HG02678 (cell line): Measurements from ENCODE around the gene DDX56.
"Not testable (repeated sequence)": the region's sequence is repeated elsewhere in the genome, so short reads cannot be mapped to it uniquely, and the experiment has no call there.

ENCODE experiments used
- ATAC-seq: cut with Tn5 transposase; IDR thresholded peaks from one replicate; pipeline ENCODE4 v1.9.1; 2021; ENCODE audit warnings: mild to moderate bottlenecking, moderate library complexity; ENCODE audit not compliant: unreplicated experiment

DDX56 gene

DNA sequence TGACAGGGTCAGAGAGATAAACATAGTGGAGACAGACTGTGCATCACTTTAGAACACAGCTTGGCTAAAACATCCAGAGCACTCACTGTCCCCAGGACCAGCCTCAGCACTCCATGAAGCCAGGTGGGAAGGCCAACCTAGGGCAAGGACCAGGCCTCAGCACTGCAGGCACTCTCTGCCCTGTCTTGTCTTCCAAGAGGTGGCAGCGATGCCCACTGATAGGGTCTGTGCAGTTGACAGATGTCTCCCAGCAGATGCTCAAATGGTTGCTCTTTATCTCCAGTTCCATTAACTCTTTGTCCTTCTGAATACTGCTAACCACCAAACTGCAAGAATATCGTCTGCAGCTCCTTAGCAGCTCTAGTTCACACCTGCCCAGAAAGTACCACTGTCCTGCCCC lies 9.1 kb downstream of the DDX56 start:
- ATAC-seq = no peak

DNA sequence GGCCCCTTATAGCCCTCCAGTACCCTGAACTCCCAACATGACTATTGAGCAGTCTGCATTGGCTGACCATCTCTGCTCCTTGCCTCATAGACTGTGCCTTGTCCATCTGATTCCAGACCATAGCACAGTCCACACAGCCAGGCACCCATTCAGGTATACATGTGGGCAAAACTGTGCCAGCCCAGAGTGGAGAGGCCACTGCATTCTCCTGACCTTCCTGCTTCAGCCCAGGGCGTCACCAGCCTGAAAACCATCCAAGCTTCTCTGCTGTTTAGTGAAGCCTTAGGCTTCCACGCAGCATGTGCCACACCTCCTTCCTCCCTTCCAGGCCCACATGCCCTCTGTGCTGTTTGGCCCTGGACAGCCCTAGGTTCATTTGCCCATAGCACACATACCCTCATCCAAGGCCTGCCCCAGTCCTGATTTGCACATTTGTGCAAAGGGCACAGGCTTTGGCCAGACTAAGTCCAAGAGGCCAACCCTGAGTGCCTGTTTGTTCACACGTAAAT lies 10.5 kb downstream of the DDX56 start:
- ATAC-seq = no peak

DNA sequence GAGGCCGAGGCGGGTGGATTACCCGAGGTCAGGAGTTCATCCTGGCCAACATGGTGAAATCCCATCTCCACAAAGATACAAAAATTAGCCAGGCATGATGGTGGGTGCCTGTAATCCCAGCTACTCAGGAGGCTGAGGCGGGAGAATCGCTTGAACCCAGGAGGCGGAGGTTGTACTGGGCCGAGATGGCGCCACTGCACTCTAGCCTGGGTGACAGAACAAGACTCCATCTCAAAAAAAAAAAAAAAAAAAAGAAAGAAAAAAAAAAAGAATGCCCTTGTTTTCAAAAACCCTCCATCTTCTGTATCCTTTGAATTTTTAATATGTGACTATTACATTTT lies 11.1 kb downstream of the DDX56 start:
- ATAC-seq = not testable (repeated sequence)

DNA sequence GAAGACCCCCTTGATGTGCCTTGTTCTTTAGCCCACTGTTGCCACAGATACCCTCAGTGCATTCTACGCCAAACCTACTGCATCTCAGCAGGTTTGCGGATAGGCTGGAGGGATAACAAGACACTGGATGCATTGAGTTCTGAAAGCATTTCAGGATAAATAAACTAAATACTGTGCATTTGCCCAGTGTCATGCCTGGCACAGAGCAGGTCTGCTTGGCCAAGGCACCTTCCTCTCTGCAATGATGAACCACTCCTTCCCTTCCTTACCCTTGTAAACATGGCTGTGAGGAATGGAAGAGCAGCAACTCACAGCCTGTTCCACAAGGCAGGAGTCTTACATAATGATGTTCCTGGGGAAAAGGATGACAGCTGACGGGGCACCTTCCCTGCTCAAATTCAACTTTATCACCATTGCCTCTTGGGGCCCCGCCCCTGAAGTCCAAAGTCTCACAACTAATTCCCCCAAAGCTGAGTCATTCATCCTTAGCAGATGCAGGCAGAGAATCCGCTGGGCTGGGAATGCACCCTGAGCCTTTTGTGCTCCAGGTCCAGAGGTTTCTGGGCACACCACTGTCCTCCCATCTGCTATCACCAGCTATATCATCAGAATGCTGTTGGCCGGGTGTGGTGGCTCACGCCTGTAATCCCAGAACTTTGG lies 11.6 kb downstream of the DDX56 start:
- no peak for ATAC-seq

DNA sequence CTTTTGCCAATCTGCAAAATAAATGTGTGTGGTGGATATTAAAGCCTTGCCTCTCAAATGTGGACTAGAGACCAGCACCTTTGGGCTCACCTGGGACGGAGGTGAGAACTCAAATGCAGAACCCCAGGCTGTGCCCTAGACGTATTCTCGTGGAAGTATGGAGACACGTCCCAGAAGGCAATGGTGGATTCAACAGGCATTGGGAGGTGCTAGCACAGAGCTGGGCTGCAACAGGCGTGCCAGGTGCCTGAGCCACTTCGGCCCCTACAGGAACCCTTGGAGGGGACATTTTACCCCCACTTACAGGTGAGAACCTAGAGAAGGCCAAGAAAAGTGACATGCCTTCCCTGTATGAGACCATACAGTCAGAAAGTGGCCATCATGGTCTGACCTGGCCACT lies 12.2 kb downstream of the DDX56 start:
- no peak for ATAC-seq

DNA sequence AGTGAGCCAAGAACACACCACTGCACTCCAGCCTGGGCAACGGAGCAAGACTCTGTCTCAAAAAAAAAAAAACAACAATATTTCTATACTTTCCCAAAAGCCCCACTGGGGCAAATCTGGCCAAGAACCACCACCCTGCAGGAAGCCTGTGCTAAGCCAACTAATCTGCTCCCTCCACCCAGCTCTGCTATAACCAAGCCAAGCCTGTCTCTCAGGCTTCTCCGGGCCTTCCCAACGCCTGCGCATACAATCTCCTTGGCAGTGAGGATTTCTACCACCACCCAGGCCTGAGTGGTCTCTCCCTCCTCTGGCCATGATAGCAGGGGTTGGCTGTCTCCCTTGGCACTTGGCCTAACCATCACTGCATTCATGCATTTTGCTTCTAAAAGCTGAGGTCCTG lies 14.2 kb downstream of the DDX56 start:
- no peak for ATAC-seq

DNA sequence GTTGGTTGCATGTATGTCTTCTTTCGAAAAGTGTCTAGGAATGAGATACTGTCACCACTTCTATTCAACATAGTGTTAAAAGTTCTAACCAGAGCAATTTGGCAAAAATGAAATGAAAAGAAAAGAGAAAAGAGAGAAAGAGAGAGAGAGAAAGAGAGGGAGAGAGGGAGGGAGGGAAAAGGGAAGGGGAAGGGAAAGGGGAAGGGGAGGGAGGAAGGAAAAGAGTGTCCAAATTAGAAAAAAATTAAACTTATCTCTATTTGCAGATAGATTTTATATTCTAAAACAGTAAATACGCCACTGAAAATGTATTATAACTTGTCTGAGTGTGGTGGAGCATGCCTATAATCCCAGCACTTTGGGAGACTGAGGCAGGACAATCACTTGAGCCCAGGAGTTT lies 16.2 kb downstream of the DDX56 start:
- ATAC-seq = no peak

DNA sequence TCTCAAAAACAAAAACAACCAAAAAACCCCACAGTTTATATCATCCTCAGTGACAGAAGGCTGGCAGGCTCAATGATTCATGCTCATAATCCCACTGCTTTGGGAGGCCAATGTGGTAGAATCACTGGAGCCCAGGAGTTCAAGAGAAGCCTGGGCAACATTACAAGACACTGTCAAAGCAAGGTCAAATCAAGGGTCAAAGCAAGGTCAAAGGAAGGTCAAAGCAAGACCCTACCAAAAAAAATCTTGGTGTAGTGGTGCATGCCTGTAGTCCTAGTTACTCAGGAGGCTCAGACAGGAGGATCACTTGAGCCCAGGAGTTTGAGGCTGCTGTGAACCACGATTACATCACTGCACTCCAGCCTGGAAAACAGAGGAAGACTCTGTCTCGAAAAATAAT lies 18.4 kb downstream of the DDX56 start:
- no peak for ATAC-seq

DNA sequence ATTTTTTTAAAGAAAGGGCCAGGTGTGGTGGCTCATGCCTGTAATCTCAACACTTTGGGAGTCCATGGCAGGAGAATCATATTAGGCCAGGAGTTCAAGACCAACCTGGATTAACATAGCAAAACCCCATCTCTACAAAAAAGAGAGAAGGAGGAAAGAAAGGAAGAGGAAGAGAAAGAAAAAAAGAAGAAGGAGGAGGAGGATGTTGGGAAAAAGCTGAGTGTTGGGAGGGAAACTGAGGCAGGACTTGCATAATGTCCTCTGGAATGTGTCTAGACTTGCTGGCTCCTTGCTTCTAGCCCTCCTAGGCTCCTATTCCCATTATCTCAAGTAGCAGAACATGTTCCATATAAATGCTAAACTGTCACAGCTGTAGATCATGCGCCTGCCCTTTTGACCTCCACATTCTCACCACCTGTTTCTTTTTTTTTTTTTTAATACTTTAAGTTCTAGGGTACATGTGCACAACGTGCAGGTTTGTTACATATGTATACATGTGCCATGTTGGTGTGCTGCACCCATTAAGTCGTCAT lies 21.2 kb downstream of the DDX56 start:
- not testable (repeated sequence) for ATAC-seq

DNA sequence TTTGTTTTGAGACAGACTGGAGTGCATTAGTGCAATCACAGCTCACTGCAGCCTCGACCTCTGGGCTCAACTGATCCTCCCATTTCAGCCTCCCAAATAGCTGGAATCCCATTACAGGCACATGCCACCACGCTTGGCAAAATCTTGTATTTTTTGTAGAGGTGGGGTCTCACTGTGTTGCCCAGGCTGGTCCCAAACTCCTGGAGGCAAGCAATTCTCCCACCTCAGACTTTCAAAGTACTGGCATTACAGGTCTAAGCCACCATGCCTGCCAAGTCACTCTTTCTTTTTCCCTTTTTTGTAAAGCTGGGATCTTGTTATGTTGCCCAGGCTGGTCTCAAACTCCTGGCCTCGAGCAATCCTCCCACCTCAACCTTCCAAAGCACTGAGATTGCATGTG lies 24.3 kb downstream of the DDX56 start:
- ATAC-seq = no peak

DNA sequence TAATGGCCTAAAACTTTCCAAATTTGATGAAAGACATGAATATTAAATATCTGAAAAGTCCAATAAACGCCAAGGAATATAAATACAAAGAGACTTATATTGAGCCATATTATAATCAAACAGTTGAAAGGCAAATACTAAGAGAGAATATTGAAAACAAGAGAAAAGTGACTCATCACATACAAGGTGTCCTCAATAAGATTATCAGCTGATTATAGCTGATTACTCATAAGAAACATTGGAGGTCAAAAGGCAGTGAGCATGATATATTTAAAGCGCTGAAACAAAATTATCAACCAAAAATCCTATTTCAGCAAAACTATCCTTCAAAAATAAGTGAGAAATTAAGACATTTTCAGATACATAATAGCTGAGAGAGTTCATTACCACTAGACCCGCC lies 24.8 kb downstream of the DDX56 start:
- no peak for ATAC-seq

DNA sequence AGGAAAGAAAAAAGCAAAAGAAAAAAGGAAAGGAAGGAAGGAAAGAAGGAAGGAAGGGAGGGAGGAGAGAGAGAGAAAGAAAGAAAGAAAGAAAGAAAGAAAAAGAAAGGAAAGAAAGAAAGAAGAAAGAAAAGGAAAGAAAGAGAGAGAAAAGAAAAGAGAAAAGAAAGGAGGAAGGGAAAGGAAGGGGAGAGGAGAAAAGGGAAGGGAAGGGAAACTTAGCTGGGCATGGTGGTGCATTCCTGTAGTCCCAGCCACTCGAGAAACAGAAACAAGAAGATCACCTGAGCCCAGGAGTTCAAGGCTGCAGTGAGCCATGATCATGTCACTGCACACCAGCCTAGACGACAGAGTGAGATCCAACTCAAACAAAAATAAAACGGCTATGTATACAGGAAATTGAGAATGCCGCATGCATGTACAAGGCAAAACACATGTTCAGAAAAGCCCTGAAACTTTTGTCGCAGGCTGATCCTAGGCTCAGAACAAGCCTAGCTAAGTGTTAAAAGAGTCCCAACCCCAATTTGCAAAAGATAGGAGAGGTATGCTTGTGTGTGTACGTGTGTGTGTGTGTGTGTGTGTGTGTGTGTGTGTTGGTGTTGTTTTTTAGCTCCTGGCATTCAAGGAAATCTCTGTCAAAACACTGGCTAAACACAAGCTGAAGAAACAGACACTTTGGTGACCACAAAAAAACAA lies 26.0 kb downstream of the DDX56 start:
- no peak for ATAC-seq

DNA sequence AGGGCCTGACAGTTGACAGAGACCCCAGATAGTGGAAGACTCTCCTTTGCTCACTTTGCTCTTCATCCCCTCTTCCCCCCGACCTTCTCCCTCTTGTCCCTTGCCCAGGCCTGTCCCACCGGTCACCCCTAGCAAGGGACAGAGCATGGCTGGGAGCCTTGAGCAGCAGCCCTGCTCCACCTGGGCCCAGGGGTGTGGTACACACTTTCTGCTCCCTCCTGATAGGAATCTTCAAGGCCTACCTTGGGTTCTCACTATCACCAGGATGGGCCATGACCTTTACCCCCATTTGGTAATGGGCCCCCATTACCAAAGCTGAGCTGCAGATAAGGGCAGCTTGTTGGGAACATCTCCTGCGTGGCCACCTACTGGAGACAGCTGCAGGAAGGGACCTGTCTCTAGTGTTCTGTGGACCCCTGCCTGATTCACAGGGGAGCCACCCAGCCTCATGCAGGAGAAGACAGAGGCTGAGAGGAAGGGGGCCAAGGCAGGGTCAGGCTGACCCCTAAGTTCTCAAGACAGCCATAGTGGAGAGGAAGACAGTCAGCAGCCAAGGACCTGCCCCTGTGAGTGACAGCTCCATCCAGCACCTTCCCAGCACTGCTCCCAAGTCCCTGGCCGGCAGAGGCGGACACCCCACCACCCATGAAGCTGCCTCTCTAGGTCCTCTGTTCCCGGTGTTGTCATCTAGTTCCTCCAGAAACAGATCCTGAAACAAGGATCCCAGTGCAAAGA lies 31.7 kb downstream of the DDX56 start:
- ATAC-seq = no peak

DNA sequence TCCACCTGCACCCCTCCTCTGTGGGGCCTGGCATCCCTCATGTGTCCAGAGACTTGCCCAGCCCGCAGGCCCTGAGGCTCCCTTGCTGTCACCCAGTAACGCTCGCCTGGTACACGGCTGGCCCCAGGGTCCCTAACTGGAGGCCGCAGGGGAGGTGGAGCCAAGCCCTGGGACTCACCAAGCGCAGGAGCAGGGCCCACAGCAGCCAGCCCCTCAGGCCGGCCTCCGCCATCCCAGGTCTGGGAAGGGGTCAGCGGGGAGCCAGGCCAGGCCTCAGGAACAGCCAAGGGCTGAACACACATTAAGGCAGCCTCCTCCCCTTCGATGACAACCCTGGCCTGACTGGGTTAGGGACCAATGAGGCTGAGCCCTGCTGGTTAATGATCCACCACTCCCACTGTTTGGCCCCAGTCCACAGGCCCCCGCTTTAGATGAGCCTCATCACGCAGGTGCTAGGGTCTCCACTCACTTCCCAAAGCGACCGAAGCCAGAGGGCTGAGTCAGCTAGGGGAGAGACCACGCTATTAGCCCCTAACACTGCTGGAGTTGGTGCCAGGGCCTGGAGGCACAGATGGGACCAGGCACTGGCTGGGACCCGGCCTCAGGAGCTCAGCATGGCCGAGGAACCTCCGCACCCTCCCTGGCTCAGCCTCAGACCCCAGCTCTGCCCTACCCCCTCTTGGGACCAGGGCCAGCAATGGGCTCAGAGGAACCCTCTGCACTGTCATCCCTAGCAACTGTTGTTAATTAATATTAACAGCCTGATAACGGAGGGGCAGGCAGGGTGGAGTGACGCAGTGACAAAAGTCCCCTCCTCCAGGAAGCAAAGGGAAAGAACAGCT lies 32.5 kb downstream of the DDX56 start, which contains the start of gene NPC1L1:
NPC1L1 (minus strand) TSS at position 303 of the 842 bp plus-strand sequence; CDS start at position 232, 71 bp downstream.
- no peak for ATAC-seq

DNA sequence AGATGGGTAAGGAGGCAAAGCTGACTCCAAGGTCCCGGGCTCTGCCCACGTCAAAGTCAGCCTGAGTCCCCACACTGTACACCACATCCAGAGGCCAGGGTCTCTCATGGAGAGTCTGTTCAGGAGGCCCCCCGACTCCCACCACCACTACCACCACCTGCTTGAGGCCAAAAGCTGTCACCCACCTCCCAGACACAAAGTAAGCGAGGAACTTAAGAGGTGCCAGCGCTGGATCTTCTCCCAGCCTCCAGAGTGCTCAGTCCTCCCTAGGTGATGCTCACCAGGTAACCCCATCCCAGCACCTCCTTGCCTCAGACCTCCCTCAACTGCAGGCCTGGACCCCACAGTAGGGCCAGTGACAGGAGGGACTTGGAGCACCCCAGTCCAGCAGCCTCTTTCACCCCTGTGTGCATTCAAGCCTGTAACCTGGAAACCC lies 33.1 kb downstream of the DDX56 start:
- no peak for ATAC-seq

DNA sequence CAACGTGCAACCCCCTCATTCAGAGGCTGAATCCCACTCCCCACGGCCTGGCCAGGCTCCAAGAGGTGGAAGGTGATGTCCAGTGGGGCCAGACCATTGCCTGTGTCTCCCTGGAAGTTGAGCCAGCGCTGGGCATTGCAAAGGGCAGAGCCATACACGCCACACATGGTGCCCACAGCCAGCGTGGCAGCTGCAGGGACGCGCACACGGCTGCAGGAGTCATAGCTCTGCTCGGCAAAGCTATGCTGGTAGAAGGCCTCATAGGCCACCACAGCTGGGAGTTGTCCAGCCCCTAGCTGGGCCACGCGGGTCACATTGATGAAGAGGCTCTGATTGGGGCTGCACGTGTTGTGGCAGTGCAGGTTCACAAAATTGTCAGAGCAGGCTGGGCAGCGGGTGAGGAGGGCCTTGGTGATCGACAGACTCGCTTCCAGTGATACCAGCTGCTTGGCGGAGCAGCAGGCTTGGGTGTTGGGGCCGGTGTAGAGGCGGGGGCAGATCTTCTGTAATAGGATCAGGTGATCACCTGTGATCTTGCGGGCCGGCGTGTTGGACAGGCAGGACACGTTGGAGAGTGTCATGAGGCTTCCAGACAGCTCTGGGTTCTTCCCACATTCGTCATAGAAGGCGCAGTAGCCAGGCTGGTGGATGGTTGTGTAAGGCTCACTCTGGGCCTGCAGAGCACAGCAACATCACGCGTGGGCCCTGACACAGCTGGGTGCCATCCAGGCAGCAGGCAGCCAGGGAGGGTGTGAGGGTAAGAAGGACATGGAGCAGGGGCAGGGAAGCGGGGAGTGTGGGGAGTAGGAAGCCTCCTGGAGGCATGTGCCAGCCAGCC lies 33.8 kb downstream of the DDX56 start:
- no peak for ATAC-seq

DNA sequence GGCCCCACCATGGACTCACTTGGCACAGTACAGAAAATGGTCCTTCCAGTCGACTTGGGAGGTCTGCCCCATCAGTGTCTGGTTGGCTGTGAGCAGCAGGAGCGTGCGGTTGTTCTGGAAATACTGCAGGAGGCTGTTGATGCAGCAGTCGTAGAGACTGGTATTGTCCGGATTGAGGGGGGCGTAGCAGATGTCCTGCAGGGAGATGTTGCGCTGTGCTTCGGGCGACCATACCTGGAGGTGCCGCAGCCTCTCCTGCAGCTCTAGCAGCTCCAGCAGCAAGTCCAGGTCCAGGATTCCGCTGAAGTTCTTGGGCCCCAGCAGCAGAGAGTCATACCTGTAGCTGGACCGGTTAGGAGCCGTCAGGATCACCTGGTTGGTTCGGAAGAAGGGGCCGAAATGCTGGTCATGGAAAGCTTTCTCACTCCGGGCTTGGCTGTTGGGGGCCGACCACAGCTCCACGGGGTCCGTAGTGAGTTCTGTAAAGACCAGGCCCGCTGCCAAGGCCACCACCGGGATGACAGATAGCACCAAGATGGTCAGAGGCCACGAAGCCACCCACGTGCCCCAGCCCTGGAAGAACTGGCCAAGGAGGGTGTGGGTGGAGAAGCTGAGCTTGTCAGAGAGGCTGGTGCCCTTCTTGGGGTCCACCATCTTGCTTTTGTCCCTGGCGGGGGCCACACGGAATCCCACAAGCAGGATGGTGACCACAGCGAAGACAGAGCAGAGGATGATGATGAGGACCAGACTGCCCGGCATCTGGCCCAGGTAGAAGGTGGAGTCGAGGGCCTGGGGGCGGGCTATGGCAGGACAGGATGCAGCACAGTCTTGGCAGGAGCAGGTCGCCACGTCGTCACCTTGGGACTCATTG lies 34.7 kb downstream of the DDX56 start:
- ATAC-seq = no peak

DNA sequence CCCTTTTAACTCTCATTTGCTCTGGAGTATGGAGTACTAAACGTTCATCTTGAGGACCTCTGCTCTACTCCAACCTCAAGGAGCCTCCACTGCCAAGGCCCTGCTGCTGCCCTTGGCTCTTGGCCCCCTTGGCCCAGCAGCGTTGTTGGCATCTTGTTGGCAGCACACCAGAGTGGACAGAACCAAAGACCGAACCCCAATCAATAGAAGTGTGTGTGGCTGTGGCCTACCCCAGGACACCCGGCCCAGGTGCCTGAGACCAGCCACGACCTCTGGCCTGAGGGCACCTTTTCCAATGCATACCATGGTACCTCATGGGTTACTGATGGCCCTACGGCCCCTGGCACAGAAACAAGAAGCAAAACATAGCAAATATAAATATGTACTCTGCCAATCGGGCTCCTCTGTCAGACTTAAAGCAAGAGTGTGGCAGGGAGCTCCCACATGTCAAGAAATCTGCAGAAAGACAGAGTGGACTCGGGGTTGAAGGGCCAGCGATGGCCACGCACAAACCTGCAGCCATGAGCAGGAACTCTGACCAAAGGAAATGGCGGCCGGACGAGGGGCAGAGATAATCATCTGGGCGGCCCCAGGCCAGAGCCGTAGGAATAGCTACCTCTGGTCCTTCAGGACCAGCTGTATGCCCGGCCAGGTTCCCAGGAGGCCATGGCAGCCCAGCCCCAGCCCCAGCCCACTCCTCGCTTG lies 35.5 kb downstream of the DDX56 start:
- no peak for ATAC-seq
